Heart left ventricle (tissue), 13 donors: Measurements from ENCODE around the gene HOXC11.

ENCODE experiments used
- CTCF ChIP-seq, 12 donors: fragments of 200-600 bp; sonication (generic) in 4 of 12; IDR thresholded peaks; one replicate each; pipeline versions ENCODE4 v1.5.0 to v1.8.0; 2018 to 2022; ENCODE audit warnings: antibody characterized with exemption in 12 of 12, mild to moderate bottlenecking in 5 of 12
- POLR2A ChIP-seq, 2 donors: fragments of 450-650 bp; IDR thresholded peaks; one replicate each; pipeline ENCODE4 v1.6.1; 2017; ENCODE audit warnings: antibody characterized with exemption in 2 of 2, mild to moderate bottlenecking in 2 of 2, moderate library complexity in 2 of 2
- donor health status: ischemic (EF 13 %, LVEDD 7.1; RV severe dilation, severe dysfunction).
- donor health status: DM: no; HTN: yes; CAD: no.
- donor health status: DM: no; HTN: no; CAD: no.
- donor health status: ischemic (EF 25% LVEDD 6.9; RV normal size, moderate dysfunction).
- donor health status: ischemic (EF 25% LVEDD 5.7; RV mildly dilated, moderate dysfunction).
- donor health status: ischemic (EF 35%, LVEDD 5.7; RV mildly dilated, moderate dysfunction).
- donor health status: nonischemic (EF 11% LVEDD 7.7; RV severe dilation, severe dysfunction).
- donor health status: DM: yes; HTN: yes; CAD: no.
- donor health status: PGD.
- donor health status: ischemic (EF 29% LVEDD 5.4; RV normal size, mild dysfunction).
- donor health status: nonischemic (EF 23%, LVEDD 6.1; RV moderate dilation, normal function).

DNA sequence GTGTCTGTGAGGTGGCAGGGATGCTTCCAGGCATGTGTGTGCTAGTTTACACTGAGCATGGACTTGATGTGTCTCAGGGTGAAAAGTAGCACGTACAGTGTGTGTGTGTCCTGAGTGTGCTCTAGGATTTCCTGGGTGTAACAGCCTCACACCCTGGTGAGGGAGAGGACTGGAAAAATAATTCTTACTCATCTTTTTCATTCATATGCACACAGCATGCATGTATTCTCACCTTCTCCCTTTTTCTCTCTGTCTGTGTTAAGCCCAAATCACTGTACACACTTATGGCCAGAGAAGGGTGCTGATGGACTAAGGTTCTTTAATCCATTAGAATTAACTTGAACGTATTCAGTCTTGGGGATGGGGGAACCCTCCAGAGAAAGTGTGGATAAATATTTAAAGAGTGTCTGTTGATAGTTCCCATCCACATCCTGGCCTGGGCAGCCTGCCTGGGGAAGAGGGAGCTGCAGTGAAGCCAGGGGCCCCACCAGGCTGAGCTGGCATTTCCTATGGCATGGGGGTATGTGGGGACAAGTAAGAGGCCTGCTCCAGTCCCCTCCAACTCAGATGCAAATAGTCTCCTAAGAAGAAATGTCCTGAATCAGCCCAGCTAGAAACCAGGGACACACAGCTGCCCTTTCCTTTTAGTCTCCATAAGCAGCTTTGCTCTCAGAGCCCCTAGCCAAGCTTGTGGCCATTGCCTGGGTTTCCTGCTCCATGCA is 34.8 kb downstream of the HOXC11 start:
- no peak for TF ChIP-seq CTCF (IDR thresholded peaks at IDR 0.05)
- no peak for TF ChIP-seq POLR2A (IDR thresholded peaks at IDR 0.05)
